ENCODE results near the gene MAX. TPM values are rescaled to one million over a fixed set of nuclear protein-coding genes. Genes with fewer than 3 reads are reported as not detected.
A peak's percentile ranks its signal among the peaks of the same experiment; 100 is the strongest.

Gene MAX
- total and polyA plus RNA-seq, 2 of the 4 experiments (the other 2 are of a cell fraction), result 45.2 to 51.8 TPM

- Histone ChIP-seq H4K8ac (ENCODE audit: low read depth in 2 of 2, low read length in 2 of 2) (no peak overlapping the region), H3K27ac (ENCODE audit: insufficient read depth, low read length) (no peak overlapping the region), H3K9me3 (ENCODE audit: control insufficient read depth, insufficient read depth, low read length) (no peaks in the 10 kb centered on the region), H4K20me1 (ENCODE audit: insufficient read depth, low read length) (peaks cover 12% of the 10 kb centered on the region; the same call in 1 of the 2 replicates), H3K4me1 (ENCODE audit: control insufficient read depth, insufficient read depth, low read length) (no peaks in the 10 kb centered on the region), H3K9me1 (ENCODE audit: insufficient read depth, low read length) (peaks cover 14% of the 10 kb centered on the region), H2AFZ (replicated peaks; ENCODE audit: low read length, poor library complexity) (no peak overlapping the region), H2AK5ac (ENCODE audit: low read depth, low read length) (no peak overlapping the region), H3K36me3 (ENCODE audit: control insufficient read depth, insufficient read depth, low read length) (peaks cover 45% of the 10 kb centered on the region), H3K27me3 (ENCODE audit: control insufficient read depth, insufficient read depth, low read length) (no peaks in the 10 kb centered on the region), H4K91ac (ENCODE audit: insufficient read depth, low read depth, low read length) (no peak overlapping the region), H3K14ac (replicated peaks; ENCODE audit: low read depth, low read length) (no peak overlapping the region), H2BK20ac (ENCODE audit: low read depth, low read length) (no peak overlapping the region), H3K56ac (ENCODE audit: extremely low read depth, insufficient read depth, low read length) (no peak overlapping the region), H4K5ac (ENCODE audit: low read depth, low read length) (no peak overlapping the region), H3K23ac (ENCODE audit: low read depth, low read length) (no peak overlapping the region), H2AK9ac (replicated peaks; ENCODE audit: low read depth, low read length, poor library complexity) (no peak overlapping the region), H3K18ac (ENCODE audit: low read depth, low read length) (no peak overlapping the region), H2BK15ac (ENCODE audit: low read depth, low read length) (no peak overlapping the region), H2BK5ac (ENCODE audit: low read depth, low read length, poor library complexity, severe bottlenecking) (no peak overlapping the region), H2BK120ac (ENCODE audit: low read depth, low read length) (no peak overlapping the region), H3K4me2 (ENCODE audit: low read depth, low read length) (no peak overlapping the region), H3K9ac (ENCODE audit: low read depth, low read length) (no peak overlapping the region), H3K4me3 (ENCODE audit: insufficient read depth, low read depth, low read length) (no peak overlapping the region), H3K79me1 (ENCODE audit: low read depth in 1 of 2, low read length in 2 of 2) (peaks cover 4 to 62% of the 10 kb centered on the region in 2 experiments), H3K4ac (ENCODE audit: low read depth, low read length) (no peak overlapping the region)
- DNase-seq (no peak), ATAC-seq (ENCODE audit: low read depth) (no peak)
- ChIA-PET CTCF (no interaction called here), POLR2A (ENCODE audit: unreplicated experiment) (interaction anchor here (0.6 kb wide), 1 partner anchor 283 kb away, joined by 3 read pairs; no protein-coding TSS in a partner anchor)
- TF ChIP-seq FOS (IDR thresholded peaks at IDR 0.05; ENCODE audit: low read depth, low read length) (no peak), NFE2L2 (IDR thresholded peaks at IDR 0.05; ENCODE audit: low read depth, low read length) (no peak), CEBPB (IDR thresholded peaks at IDR 0.05; ENCODE audit: low read depth, low read length) (no peak), CTCF (conservative IDR thresholded peaks at IDR 0.05; ENCODE audit: low read depth, low read length) (no peak), POLR2A (IDR thresholded peaks at IDR 0.05; ENCODE audit: low read depth, low read length) (no peak), BHLHE40 (IDR thresholded peaks at IDR 0.05; ENCODE audit: low read depth, low read length) (no peak), RCOR1 (IDR thresholded peaks at IDR 0.05; ENCODE audit: insufficient replicate concordance, low read length) (no peak)
- dilution Hi-C loops (cut with HindIII; ENCODE audit: low sequenced_read_pairs, unreplicated experiment) (no loop called here), in situ Hi-C loops (cut with MboI; ENCODE audit: low sequenced_read_pairs) (no loop called here), intact Hi-C loops (cut with micrococcal nuclease) (no loop called here)
- TSS peak; percentile 47 for BruUV-seq (replicated peaks)
- WGBS, 2 experiments (ENCODE audit: extremely low coverage in 2 of 2, insufficient read length in 1 of 2), result 100% methylated on average over 1 to 2 of the region's 17 CpGs
Observed at GRCh38 chr14:65075628-65076325, 26.5 kb downstream of the MAX start.

All from IMR-90 (cell line).